Measurements from ENCODE around the gene FASTK. TPM values are rescaled to one million over a fixed set of nuclear protein-coding genes. Genes with fewer than 3 reads are reported as not detected.

The FASTK gene
- total and polyA plus RNA-seq, 4 donors: 28.9 to 108 (median 89.9) TPM

- DNase-seq (no peak), ATAC-seq (ENCODE audit: insufficient read depth, low FRiP score) (no peak)
- Histone ChIP-seq H3K4me1 (ENCODE audit: control insufficient read depth in 5 of 5, insufficient read depth in 5 of 5, low read length in 5 of 5) (peaks cover 4 to 31% (median 19%) of the 10 kb centered on the region in 5 donors), H3K27ac (ENCODE audit: low read depth in 1 of 2, low read length in 1 of 2) (no peak overlapping the region), H3K36me3 (ENCODE audit: control insufficient read depth in 4 of 4, insufficient read depth in 4 of 4, low read length in 4 of 4) (peaks cover 17 to 36% (median 24%) of the 10 kb centered on the region in 4 donors), H3K9ac (ENCODE audit: insufficient read depth in 1 of 2, low read length in 2 of 2) (no peak overlapping the region), H3K9me3 (ENCODE audit: control insufficient read depth in 4 of 4, insufficient read depth in 3 of 4, low read length in 3 of 4) (no peaks in the 10 kb centered on the region), H3K27me3 (ENCODE audit: control insufficient read depth in 3 of 3, insufficient read depth in 3 of 3, low read length in 2 of 3) (no peaks in the 10 kb centered on the region), H3K4me3 (no peak overlapping the region)
- WGBS, 2 donors: 81 to 84% methylated on average over 32 to 33 of the region's 33 CpGs
- TF ChIP-seq CTCF (IDR thresholded peaks at IDR 0.05; ENCODE audit: control extremely low read depth, extremely low read depth): no peak
These were observed 3.5 kb downstream of the FASTK start for GRCh38 chr7:151076863-151077704.

- DNase-seq: no peak
- TF ChIP-seq CTCF (IDR thresholded peaks at IDR 0.05; ENCODE audit: control extremely low read depth, extremely low read depth): no peak
These were observed 4.6 kb downstream of the FASTK start for GRCh38 chr7:151075978-151076426.

GRCh38 chr7:151075662-151075971 lies 5.0 kb downstream of the FASTK start:
- Histone ChIP-seq H3K9ac (ENCODE audit: insufficient read depth in 1 of 2, low read length in 2 of 2) (no peak overlapping the region), H3K27ac (ENCODE audit: low read depth in 1 of 2, low read length in 1 of 2) (no peak overlapping the region), H3K9me3 (ENCODE audit: control insufficient read depth in 4 of 4, insufficient read depth in 3 of 4, low read length in 3 of 4) (no peaks in the 10 kb centered on the region), H3K4me1 (ENCODE audit: control insufficient read depth in 5 of 5, insufficient read depth in 5 of 5, low read length in 5 of 5) (peaks cover 0 to 19% (median 12%) of the 10 kb centered on the region in 5 donors), H3K4me3 (no peak overlapping the region), H3K36me3 (ENCODE audit: control insufficient read depth in 4 of 4, insufficient read depth in 4 of 4, low read length in 4 of 4) (peaks cover 19 to 50% (median 30%) of the 10 kb centered on the region in 4 donors), H3K27me3 (ENCODE audit: control insufficient read depth in 3 of 3, insufficient read depth in 3 of 3, low read length in 2 of 3) (no peaks in the 10 kb centered on the region)
- ATAC-seq (ENCODE audit: insufficient read depth, low FRiP score): no peak
- TF ChIP-seq CTCF (IDR thresholded peaks at IDR 0.05; ENCODE audit: control extremely low read depth, extremely low read depth): no peak
- no peak for DNase-seq
- 89 to 90% methylated on average over 7 of the region's 7 CpGs for WGBS, 2 donors

More at GRCh38 chr7:151075978-151076426, 4.6 kb downstream of the FASTK start:
- Histone ChIP-seq H3K4me3 (no peak overlapping the region), H3K27me3 (ENCODE audit: control insufficient read depth in 3 of 3, insufficient read depth in 3 of 3, low read length in 2 of 3) (no peaks in the 10 kb centered on the region), H3K4me1 (ENCODE audit: control insufficient read depth in 5 of 5, insufficient read depth in 5 of 5, low read length in 5 of 5) (peaks cover 0 to 20% (median 12%) of the 10 kb centered on the region in 5 donors), H3K9me3 (ENCODE audit: control insufficient read depth in 4 of 4, insufficient read depth in 3 of 4, low read length in 3 of 4) (no peaks in the 10 kb centered on the region), H3K9ac (ENCODE audit: insufficient read depth in 1 of 2, low read length in 2 of 2) (no peak overlapping the region), H3K27ac (ENCODE audit: low read depth in 1 of 2, low read length in 1 of 2) (no peak overlapping the region), H3K36me3 (ENCODE audit: control insufficient read depth in 4 of 4, insufficient read depth in 4 of 4, low read length in 4 of 4) (peaks cover 19 to 47% (median 30%) of the 10 kb centered on the region in 4 donors)
- WGBS, 2 donors: 87 to 88% methylated on average over 22 of the region's 22 CpGs
- no peak for ATAC-seq (ENCODE audit: insufficient read depth, low FRiP score)

All from lung (tissue), 12 donors.